CD4-positive, alpha-beta T cell (primary cell): ENCODE data around the gene SPATA31D1. TPM values are rescaled to one million over a fixed set of nuclear protein-coding genes. Genes with fewer than 3 reads are reported as not detected.

Source experiments
- ATAC-seq: fragments of 200-7000 bp; cut with Tn5 transposase; one replicate; pipeline ENCODE4 v1.10.0; 2022; ENCODE audit warnings: mild to moderate bottlenecking; ENCODE audit not compliant: poor library complexity
- CTCF ChIA-PET: fragments of 350-600 bp; sonication (Branson Sonifier 250); formaldehyde crosslinking; loops from one replicate; lab custom pipeline; 2021; ENCODE audit warnings: antibody characterized with exemption, inconsistent platforms; lab: Charles Lee
- POLR2A ChIA-PET: fragments of 350-600 bp; sonication (Branson Sonifier 250); formaldehyde crosslinking; loops from one replicate; lab custom pipeline; 2021; ENCODE audit warnings: antibody characterized with exemption, inconsistent platforms; lab: Charles Lee
- DNase-seq, 14 experiments: peaks; one replicate each; pipeline ENCODE4 v3.0.0-alpha.2; 2013 to 2020; ENCODE audit warnings: mixed read lengths in 2 of 14
- H3K27ac ChIP-seq, 2 donors: one replicate each; pipeline versions ENCODE4 v1.5.1 to v1.7.0; 2013; ENCODE audit warnings: low read length in 2 of 2, low read depth in 1 of 2, mild to moderate bottlenecking in 1 of 2
- H3K27me3 ChIP-seq, 2 experiments: 1 replicate in 1 of 2; 2 replicates in 1 of 2; pipeline versions ENCODE4 v1.6.1 to v1.7.0; 2013; ENCODE audit warnings: low read length in 2 of 2, control low read depth in 1 of 2, mild to moderate bottlenecking in 1 of 2, moderate library complexity in 1 of 2; ENCODE audit not compliant: insufficient read depth in 2 of 2, control insufficient read depth in 1 of 2
- H3K36me3 ChIP-seq: one replicate; pipeline ENCODE4 v1.6.1; 2013; ENCODE audit warnings: low read length, control low read depth; ENCODE audit not compliant: insufficient read depth
- H3K4me1 ChIP-seq: one replicate; pipeline ENCODE4 v1.6.1; 2013; ENCODE audit warnings: low read length, control low read depth; ENCODE audit not compliant: insufficient read depth
- H3K4me3 ChIP-seq: one replicate; pipeline ENCODE4 v1.5.1; 2013; ENCODE audit warnings: mild to moderate bottlenecking, low read length, moderate library complexity
- H3K9me3 ChIP-seq, 2 experiments: 1 replicate in 1 of 2; 2 replicates in 1 of 2; pipeline versions ENCODE4 v1.6.1 to v1.7.0; 2013; ENCODE audit warnings: low read length in 2 of 2, mild to moderate bottlenecking in 2 of 2, control low read depth in 1 of 2, moderate library complexity in 1 of 2; ENCODE audit not compliant: control insufficient read depth in 1 of 2, insufficient read depth in 1 of 2
- H3K27ac Mint-ChIP-seq: one replicate; pipeline ENCODE4 v1.8.0; 2020; ENCODE audit warnings: mixed read lengths
- H3K27me3 Mint-ChIP-seq: one replicate; pipeline ENCODE4 v1.8.0; 2021; ENCODE audit warnings: mixed read lengths
- H3K36me3 Mint-ChIP-seq: one replicate; pipeline ENCODE4 v1.8.0; 2021; ENCODE audit warnings: low read depth, mixed read lengths
- H3K4me1 Mint-ChIP-seq: one replicate; pipeline ENCODE4 v1.8.0; 2021; ENCODE audit warnings: low read depth, mixed read lengths
- H3K4me3 Mint-ChIP-seq: one replicate; pipeline ENCODE4 v1.8.0; 2020; ENCODE audit warnings: mild to moderate bottlenecking, mixed read lengths
- H3K9me3 Mint-ChIP-seq: one replicate; pipeline ENCODE4 v1.8.0; 2020; ENCODE audit warnings: mixed read lengths
- intact Hi-C, 2 experiments: fragments of 100-400 bp; cut with DNase I in 1 of 2; cut with micrococcal nuclease in 1 of 2; formaldehyde crosslinking; loops; one replicate each; pipeline versions ENCODE4 v1.15.1 to v1.9.0; 2023 to 2025; cut with DNase I, micrococcal nuclease
- total RNA-seq, 174 experiments: library from RNA in 2 of 174; stranded (reverse) in 2 of 174; gene quantifications; one replicate each; pipeline ENCODE4 v1.2.3 and lab custom pipeline; 2021 to 2026
- TF ChIP-seq, protein P1 (sequence below): fragments of 200-600 bp; IDR thresholded peaks from one replicate; pipeline ENCODE4 v1.8.0; 2022; ENCODE audit warnings: antibody characterized with exemption, mild to moderate bottlenecking

The SPATA31D1 gene
- total RNA-seq, 2 experiments from 2014 or later: not detected

DNA sequence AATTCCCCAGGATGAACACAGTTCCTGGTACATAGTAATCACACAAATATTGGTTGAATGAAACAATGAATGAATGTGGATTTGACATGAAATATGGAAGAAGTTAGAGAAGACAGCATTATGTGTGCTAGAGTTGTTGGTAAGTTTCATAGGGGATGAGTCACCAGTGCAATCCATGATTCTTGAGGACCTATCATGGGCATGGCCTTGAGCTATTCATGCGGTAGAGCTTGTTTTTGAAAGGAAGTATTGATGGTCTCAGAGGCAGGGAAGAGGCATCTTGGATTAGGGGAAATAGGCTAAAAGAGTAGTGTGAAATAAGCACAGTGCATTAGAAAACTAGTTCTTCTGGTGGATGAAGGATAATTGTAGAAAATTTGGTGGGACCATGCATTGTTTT lies 22.1 kb downstream of the SPATA31D1 start:
- Mint-ChIP-seq H3K36me3 (no peaks in the 10 kb centered on the region), H3K4me3 (no peak overlapping the region), H3K4me1 (no peaks in the 10 kb centered on the region), H3K9me3 (peaks cover 8% of the 10 kb centered on the region), H3K27me3 (no peaks in the 10 kb centered on the region), H3K27ac (no peak overlapping the region)
- H3K9me3 ChIP-seq: peaks cover 0 to 4% of the 10 kb centered on the region in 2 experiments
- ChIA-PET CTCF (no interaction called here), POLR2A (no interaction called here)
- no peak overlapping the region for H3K4me3 ChIP-seq
- no peaks in the 10 kb centered on the region for H3K36me3 ChIP-seq
- no peak for ATAC-seq
- no peaks in the 10 kb centered on the region for H3K4me1 ChIP-seq
- intact Hi-C loops: no loop called here
- no peaks in the 10 kb centered on the region for H3K27me3 ChIP-seq
- TF ChIP-seq, protein P1, sequence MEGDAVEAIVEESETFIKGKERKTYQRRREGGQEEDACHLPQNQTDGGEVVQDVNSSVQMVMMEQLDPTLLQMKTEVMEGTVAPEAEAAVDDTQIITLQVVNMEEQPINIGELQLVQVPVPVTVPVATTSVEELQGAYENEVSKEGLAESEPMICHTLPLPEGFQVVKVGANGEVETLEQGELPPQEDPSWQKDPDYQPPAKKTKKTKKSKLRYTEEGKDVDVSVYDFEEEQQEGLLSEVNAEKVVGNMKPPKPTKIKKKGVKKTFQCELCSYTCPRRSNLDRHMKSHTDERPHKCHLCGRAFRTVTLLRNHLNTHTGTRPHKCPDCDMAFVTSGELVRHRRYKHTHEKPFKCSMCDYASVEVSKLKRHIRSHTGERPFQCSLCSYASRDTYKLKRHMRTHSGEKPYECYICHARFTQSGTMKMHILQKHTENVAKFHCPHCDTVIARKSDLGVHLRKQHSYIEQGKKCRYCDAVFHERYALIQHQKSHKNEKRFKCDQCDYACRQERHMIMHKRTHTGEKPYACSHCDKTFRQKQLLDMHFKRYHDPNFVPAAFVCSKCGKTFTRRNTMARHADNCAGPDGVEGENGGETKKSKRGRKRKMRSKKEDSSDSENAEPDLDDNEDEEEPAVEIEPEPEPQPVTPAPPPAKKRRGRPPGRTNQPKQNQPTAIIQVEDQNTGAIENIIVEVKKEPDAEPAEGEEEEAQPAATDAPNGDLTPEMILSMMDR: no peak
- DNase-seq: no peak
- H3K27ac ChIP-seq: no peak overlapping the region

DNA sequence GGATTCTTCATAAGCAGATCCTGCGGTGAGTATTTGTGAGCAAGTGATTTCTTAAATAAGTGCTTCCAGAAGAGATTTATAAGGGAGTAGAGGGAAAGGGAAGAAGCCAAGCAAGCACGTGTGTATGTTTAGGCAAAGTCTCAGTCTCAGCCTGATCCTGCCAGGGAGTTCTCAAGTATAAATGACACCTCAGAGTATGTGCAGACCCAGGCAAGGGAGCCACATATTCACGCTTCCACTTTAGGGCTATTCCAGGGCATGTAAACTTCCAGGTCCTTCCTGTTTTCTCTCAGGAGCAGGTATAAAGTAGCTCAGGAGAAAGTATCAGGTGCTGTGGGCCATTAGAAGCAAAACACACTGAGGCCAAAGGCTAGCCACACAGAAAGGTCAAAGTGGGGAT lies 22.6 kb downstream of the SPATA31D1 start:
- Histone ChIP-seq H3K36me3 (no peaks in the 10 kb centered on the region), H3K27ac (no peak overlapping the region), H3K4me3 (no peak overlapping the region), H3K9me3 (peaks cover 0 to 4% of the 10 kb centered on the region in 2 experiments), H3K4me1 (no peaks in the 10 kb centered on the region), H3K27me3 (no peaks in the 10 kb centered on the region)
- H3K4me1 Mint-ChIP-seq: no peaks in the 10 kb centered on the region
- no peak for DNase-seq
- intact Hi-C loops: no loop called here
- no peaks in the 10 kb centered on the region for H3K36me3 Mint-ChIP-seq
- no peak overlapping the region for H3K4me3 Mint-ChIP-seq
- ChIA-PET POLR2A (no interaction called here), CTCF (no interaction called here)
- TF ChIP-seq, protein P1: no peak
- H3K27me3 Mint-ChIP-seq: no peaks in the 10 kb centered on the region
- ATAC-seq: no peak
- peaks cover 8% of the 10 kb centered on the region for H3K9me3 Mint-ChIP-seq
- no peak overlapping the region for H3K27ac Mint-ChIP-seq

DNA sequence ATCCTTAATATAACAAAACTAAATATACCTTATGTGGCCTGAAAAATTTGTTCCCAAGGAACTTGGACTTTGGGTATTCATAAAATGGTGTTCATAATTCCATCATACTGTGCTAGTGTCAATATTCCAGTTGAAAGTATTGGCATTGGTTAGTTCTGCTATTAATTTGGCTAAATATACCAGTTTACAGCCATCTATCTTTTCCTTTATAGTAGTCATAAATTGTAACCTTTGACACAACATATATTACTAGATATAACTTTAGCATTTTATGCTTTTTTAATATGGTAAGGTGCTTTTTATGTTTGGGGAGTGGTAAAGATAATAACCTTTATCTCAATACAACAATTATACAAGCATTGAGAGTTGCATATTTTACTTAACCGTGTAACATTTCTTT lies 23.7 kb downstream of the SPATA31D1 start:
- intact Hi-C loops: no loop called here
- H3K4me1 ChIP-seq: no peaks in the 10 kb centered on the region
- no peak overlapping the region for H3K27ac ChIP-seq
- ChIA-PET CTCF (no interaction called here), POLR2A (no interaction called here)
- peaks cover 0 to 6% of the 10 kb centered on the region in 2 experiments for H3K9me3 ChIP-seq
- DNase-seq (no peak), ATAC-seq (no peak)
- H3K4me3 ChIP-seq: no peak overlapping the region
- TF ChIP-seq, protein P1: no peak
- H3K27me3 ChIP-seq: no peaks in the 10 kb centered on the region
- Mint-ChIP-seq H3K27me3 (no peaks in the 10 kb centered on the region), H3K4me1 (no peaks in the 10 kb centered on the region), H3K36me3 (no peaks in the 10 kb centered on the region), H3K4me3 (no peak overlapping the region), H3K27ac (no peak overlapping the region), H3K9me3 (peaks cover 6% of the 10 kb centered on the region)
- H3K36me3 ChIP-seq: no peaks in the 10 kb centered on the region
